ENCODE results near the gene ITPR1. TPM values are rescaled to one million over a fixed set of nuclear protein-coding genes. Genes with fewer than 3 reads are reported as not detected.

ITPR1 gene
- total RNA-seq, 1 donor from 2014 or later = 91.7 TPM

- ATAC-seq (no peak), DNase-seq (no peak)
- no peaks in the 10 kb centered on the region for H3K4me1 ChIP-seq
- no peak overlapping the region for H3K4me3 ChIP-seq
- H3K27ac ChIP-seq = no peak overlapping the region
- H3K9me3 ChIP-seq = no peaks in the 10 kb centered on the region
- TF ChIP-seq, protein P1, sequence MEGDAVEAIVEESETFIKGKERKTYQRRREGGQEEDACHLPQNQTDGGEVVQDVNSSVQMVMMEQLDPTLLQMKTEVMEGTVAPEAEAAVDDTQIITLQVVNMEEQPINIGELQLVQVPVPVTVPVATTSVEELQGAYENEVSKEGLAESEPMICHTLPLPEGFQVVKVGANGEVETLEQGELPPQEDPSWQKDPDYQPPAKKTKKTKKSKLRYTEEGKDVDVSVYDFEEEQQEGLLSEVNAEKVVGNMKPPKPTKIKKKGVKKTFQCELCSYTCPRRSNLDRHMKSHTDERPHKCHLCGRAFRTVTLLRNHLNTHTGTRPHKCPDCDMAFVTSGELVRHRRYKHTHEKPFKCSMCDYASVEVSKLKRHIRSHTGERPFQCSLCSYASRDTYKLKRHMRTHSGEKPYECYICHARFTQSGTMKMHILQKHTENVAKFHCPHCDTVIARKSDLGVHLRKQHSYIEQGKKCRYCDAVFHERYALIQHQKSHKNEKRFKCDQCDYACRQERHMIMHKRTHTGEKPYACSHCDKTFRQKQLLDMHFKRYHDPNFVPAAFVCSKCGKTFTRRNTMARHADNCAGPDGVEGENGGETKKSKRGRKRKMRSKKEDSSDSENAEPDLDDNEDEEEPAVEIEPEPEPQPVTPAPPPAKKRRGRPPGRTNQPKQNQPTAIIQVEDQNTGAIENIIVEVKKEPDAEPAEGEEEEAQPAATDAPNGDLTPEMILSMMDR (IDR thresholded peaks at IDR 0.05) = no peak
- intact Hi-C loops (cut with DNase I) = no loop called here
- H3K36me3 ChIP-seq = peaks cover 28% of the 10 kb centered on the region
- H3K27me3 ChIP-seq = no peaks in the 10 kb centered on the region
Observed at GRCh38 chr3:4806535-4807108, 313.5 kb downstream of the ITPR1 start.

DNA sequence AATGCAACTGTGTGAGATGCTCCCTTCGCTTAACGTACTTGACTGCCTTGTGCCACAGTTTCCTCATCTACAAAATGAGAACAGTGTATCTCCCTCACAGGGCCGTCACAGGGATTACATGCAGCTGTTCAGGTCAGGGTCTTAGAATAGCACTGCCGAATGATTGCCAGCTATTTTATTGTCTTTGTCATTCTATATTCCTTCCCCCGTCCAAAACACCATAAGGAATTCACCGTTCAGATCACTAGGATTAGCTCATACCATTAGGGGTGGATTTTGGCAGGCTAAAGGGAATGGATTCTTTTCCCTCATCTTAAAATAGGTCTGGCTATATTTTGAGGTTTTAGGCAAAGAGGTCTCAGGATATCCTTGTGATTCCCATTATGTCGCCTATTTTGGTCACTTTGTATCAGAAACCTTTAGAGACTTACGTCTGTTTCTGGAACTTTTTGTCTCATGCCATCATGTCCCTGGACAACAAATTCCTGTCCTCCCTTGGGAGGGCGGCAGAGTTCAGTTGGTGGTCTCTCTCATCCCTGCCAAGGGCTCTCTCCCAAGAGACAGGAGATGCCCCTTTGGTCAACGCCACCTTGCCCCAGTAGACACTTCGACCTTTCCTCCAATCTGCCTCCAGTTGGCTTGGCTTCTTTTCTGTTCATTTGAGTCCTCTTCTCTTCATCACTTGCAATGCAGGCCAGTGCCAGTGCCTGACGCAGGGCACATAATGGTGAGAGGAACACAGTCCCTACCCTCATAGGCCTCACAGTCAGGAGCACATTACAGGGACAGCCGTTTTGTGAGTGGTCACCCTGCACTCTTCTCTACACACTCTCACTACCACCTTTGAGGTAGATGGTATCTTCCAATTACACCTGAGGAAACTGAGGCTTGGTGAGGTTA lies 314.5 kb downstream of the ITPR1 start:
- ATAC-seq (no peak), DNase-seq (no peak)
- H3K4me1 ChIP-seq = no peaks in the 10 kb centered on the region
- no peak overlapping the region for H3K27ac ChIP-seq
- H3K36me3 ChIP-seq = peaks cover 28% of the 10 kb centered on the region
- H3K27me3 ChIP-seq = no peaks in the 10 kb centered on the region
- intact Hi-C loops (cut with DNase I) = no loop called here
- TF ChIP-seq, protein P1 (IDR thresholded peaks at IDR 0.05) = no peak
- H3K4me3 ChIP-seq = no peak overlapping the region
- H3K9me3 ChIP-seq = no peaks in the 10 kb centered on the region

GRCh38 chr3:4808637-4809036 lies 315.5 kb downstream of the ITPR1 start:
- ATAC-seq (no peak), DNase-seq (no peak)
- H3K27ac ChIP-seq = no peak overlapping the region
- H3K27me3 ChIP-seq = no peaks in the 10 kb centered on the region
- TF ChIP-seq, protein P1 (IDR thresholded peaks at IDR 0.05) = no peak
- peaks cover 27% of the 10 kb centered on the region for H3K36me3 ChIP-seq
- peaks cover under 1% of the 10 kb centered on the region for H3K4me1 ChIP-seq
- intact Hi-C loops (cut with DNase I) = no loop called here
- no peak overlapping the region for H3K4me3 ChIP-seq
- no peaks in the 10 kb centered on the region for H3K9me3 ChIP-seq

DNA sequence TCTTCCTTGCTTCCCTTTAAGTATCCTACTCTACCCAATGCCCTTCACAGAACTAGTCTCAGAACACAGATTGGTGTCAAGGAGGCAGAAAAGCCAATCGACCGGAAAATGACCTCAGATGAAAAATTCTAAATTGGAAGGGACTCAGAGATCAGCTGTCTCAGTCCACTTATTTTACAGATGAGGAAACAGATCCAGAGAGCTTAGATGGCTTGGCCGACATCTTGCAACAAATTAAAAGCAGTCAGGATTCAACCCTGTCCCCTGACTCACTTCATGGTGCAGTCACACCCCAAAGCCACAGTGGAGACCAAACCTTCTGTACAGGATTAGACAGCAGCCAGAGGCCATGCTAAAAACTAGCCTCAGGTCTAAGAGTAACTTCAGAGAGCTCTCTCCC lies 316.8 kb downstream of the ITPR1 start:
- TF ChIP-seq, protein P1 (IDR thresholded peaks at IDR 0.05) = no peak
- Histone ChIP-seq H3K27me3 (no peaks in the 10 kb centered on the region), H3K9me3 (no peaks in the 10 kb centered on the region), H3K36me3 (peaks cover 35% of the 10 kb centered on the region), H3K27ac (no peak overlapping the region), H3K4me1 (peaks cover 6% of the 10 kb centered on the region), H3K4me3 (no peak overlapping the region)
- ATAC-seq (no peak), DNase-seq (no peak)
- intact Hi-C loops (cut with DNase I) = no loop called here

DNA sequence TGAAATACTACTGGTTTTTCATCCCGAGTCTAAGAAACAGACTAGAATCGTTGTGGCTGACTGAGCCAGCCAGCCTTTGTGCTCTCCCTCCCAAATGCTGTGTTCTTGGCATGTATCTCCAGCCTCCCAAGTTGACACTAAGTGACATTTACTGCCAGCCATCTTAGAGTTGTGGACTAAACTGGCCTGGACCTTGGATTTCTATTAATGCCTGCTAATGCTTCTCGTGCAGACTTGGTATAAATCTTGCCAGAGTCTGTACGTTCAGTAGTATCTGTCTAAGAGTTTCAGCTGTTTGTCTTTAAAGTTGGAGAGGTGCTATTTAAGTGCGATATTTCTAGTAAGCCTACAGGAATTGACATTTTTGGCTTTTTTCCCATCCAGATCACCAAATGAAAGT lies 319.4 kb downstream of the ITPR1 start:
- H3K4me3 ChIP-seq = no peak overlapping the region
- H3K36me3 ChIP-seq = peaks cover 27% of the 10 kb centered on the region
- TF ChIP-seq, protein P1 (IDR thresholded peaks at IDR 0.05) = no peak
- intact Hi-C loops (cut with DNase I) = no loop called here
- H3K9me3 ChIP-seq = no peaks in the 10 kb centered on the region
- H3K4me1 ChIP-seq = peaks cover 9% of the 10 kb centered on the region
- ATAC-seq (no peak), DNase-seq (no peak)
- no peaks in the 10 kb centered on the region for H3K27me3 ChIP-seq
- no peak overlapping the region for H3K27ac ChIP-seq
